GM23338 (cell line): Measurements from ENCODE around the gene AHSP. TPM values are rescaled to one million over a fixed set of nuclear protein-coding genes. Genes with fewer than 3 reads are reported as not detected.

Source experiments
- CREB1 ChIP-seq: fragments of 250-450 bp; sonication (Bioruptor Pico); IDR thresholded peaks from 2 replicates; pipeline ENCODE4 v1.5.0; 2020; ENCODE audit warnings: low read depth, mild to moderate bottlenecking, moderate library complexity
- EZH2 ChIP-seq: fragments of 200-600 bp; sonication (generic); IDR thresholded peaks from one replicate; pipeline ENCODE4 v1.8.0; 2017; ENCODE audit warnings: antibody characterized with exemption, mild to moderate bottlenecking, low read depth; ENCODE audit not compliant: unreplicated experiment
- NANOG ChIP-seq: IDR thresholded peaks from 2 replicates; pipeline ENCODE4 v1.6.1; 2016; ENCODE audit warnings: antibody characterized with exemption, borderline replicate concordance
- STAT1 ChIP-seq: IDR thresholded peaks from one replicate; pipeline ENCODE4 v1.6.1; 2016; ENCODE audit warnings: antibody characterized with exemption; ENCODE audit not compliant: unreplicated experiment
- ZNF114 ChIP-seq: fragments of 250-450 bp; sonication (Bioruptor Pico); IDR thresholded peaks from 2 replicates; pipeline ENCODE4 v1.5.0; 2020; ENCODE audit warnings: mild to moderate bottlenecking, moderate library complexity
- ZNF331 ChIP-seq: fragments of 250-450 bp; sonication (Bioruptor Pico); IDR thresholded peaks from 2 replicates; pipeline ENCODE4 v1.5.0; 2020; ENCODE audit warnings: low read depth, mild to moderate bottlenecking, moderate library complexity
- ZNF462 ChIP-seq: fragments of 250-450 bp; sonication (Bioruptor Pico); IDR thresholded peaks from 2 replicates; pipeline ENCODE4 v1.5.0; 2020; ENCODE audit warnings: mild to moderate bottlenecking, moderate library complexity
- polyA plus RNA-seq: library from polyadenylated mRNA; unstranded; fragments of >200 nt; fragmentation: Nextera tagmentation; extraction: Ambion mirVana; gene quantifications from 2 replicates; pipeline ENCODE4 v1.2.1, GENCODE V29; 2016
- total RNA-seq: library from RNA; depleted of rRNA; stranded (reverse); fragments of >200 nt; shearing (Covaris generic); gene quantifications from 2 replicates; pipeline ENCODE4 v1.2.3, GENCODE V29; 2014
- TF ChIP-seq, protein P1 (sequence below): IDR thresholded peaks from 2 replicates; pipeline ENCODE4 v1.6.1; 2016; ENCODE audit warnings: antibody characterized with exemption
- TF ChIP-seq, protein P2 (sequence below): IDR thresholded peaks from one replicate; pipeline ENCODE4 v1.6.1; 2018; ENCODE audit warnings: antibody characterized with exemption; ENCODE audit not compliant: unreplicated experiment

Gene AHSP
- total and polyA plus RNA-seq, 2 experiments from 2014 or later: 2.1 TPM; not detected in 1

DNA sequence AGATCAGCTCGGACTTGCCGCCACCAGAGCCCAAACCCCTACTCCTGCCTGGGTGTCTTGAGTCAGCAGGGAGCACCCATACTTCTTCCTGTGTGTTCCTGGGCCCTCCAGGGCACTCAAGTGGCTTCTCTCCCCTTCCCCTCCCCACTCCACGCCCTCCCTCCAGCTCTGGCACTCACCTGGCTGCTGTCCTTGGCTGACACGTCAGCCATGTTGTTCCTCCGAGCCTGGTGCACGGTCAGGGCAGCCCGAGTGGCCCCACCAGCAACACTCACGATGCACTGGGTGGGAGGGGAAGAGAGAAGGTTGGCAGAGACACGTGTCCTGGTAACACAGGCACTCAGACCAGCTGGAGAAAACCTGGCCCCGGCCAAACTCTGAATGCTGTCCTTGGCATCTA is 31.0 kb upstream of the AHSP start (continued):
- no peak for TF ChIP-seq ZNF462 (CRISPR knock-in tag)
- TF ChIP-seq ZNF331 (CRISPR knock-in tag): no peak
- TF ChIP-seq, protein P1, sequence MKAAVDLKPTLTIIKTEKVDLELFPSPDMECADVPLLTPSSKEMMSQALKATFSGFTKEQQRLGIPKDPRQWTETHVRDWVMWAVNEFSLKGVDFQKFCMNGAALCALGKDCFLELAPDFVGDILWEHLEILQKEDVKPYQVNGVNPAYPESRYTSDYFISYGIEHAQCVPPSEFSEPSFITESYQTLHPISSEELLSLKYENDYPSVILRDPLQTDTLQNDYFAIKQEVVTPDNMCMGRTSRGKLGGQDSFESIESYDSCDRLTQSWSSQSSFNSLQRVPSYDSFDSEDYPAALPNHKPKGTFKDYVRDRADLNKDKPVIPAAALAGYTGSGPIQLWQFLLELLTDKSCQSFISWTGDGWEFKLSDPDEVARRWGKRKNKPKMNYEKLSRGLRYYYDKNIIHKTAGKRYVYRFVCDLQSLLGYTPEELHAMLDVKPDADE: no peak
- no peak for TF ChIP-seq STAT1
- no peak for TF ChIP-seq NANOG
- TF ChIP-seq EZH2: no peak
- no peak for TF ChIP-seq CREB1 (CRISPR knock-in tag)
- no peak for TF ChIP-seq ZNF114
- TF ChIP-seq, protein P2, sequence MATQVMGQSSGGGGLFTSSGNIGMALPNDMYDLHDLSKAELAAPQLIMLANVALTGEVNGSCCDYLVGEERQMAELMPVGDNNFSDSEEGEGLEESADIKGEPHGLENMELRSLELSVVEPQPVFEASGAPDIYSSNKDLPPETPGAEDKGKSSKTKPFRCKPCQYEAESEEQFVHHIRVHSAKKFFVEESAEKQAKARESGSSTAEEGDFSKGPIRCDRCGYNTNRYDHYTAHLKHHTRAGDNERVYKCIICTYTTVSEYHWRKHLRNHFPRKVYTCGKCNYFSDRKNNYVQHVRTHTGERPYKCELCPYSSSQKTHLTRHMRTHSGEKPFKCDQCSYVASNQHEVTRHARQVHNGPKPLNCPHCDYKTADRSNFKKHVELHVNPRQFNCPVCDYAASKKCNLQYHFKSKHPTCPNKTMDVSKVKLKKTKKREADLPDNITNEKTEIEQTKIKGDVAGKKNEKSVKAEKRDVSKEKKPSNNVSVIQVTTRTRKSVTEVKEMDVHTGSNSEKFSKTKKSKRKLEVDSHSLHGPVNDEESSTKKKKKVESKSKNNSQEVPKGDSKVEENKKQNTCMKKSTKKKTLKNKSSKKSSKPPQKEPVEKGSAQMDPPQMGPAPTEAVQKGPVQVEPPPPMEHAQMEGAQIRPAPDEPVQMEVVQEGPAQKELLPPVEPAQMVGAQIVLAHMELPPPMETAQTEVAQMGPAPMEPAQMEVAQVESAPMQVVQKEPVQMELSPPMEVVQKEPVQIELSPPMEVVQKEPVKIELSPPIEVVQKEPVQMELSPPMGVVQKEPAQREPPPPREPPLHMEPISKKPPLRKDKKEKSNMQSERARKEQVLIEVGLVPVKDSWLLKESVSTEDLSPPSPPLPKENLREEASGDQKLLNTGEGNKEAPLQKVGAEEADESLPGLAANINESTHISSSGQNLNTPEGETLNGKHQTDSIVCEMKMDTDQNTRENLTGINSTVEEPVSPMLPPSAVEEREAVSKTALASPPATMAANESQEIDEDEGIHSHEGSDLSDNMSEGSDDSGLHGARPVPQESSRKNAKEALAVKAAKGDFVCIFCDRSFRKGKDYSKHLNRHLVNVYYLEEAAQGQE: no peak
